HEK293 (cell line): ENCODE data around the gene TMEM215.

ENCODE experiments used
- CTCF ChIA-PET: fragments of 350-600 bp; formaldehyde crosslinking; extraction: SDS; loops from one replicate; lab custom pipeline; 2021; ENCODE audit warnings: antibody characterized with exemption; lab: Yijun Ruan, JAX
- POLR2A ChIA-PET: fragments of 300-600 bp; formaldehyde crosslinking; extraction: SDS; loops from one replicate; lab custom pipeline; 2020; ENCODE audit warnings: antibody characterized with exemption, inconsistent platforms; lab: Yijun Ruan, JAX
- H3K27ac ChIP-seq: fragments of 200-500 bp; sonication (Bioruptor generic); 2 replicates; pipeline ENCODE4 v1.5.1; 2014; ENCODE audit warnings: low read depth, low read length, control low read depth, inconsistent platforms; ENCODE audit errors: extremely low read depth
- H3K36me3 ChIP-seq, 2 experiments: fragments of 200-500 bp in 1 of 2; sonication (Bioruptor generic) in 1 of 2; 1 replicate in 1 of 2; 2 replicates in 1 of 2; pipeline ENCODE4 v1.5.1; 2014 to 2017; ENCODE audit warnings: inconsistent platforms in 2 of 2, low read length in 2 of 2; ENCODE audit not compliant: control insufficient read depth in 2 of 2, insufficient read depth in 1 of 2
- H3K4me1 ChIP-seq: fragments of 200-500 bp; sonication (Bioruptor generic); 2 replicates; pipeline ENCODE4 v1.5.1; 2014; ENCODE audit warnings: mild to moderate bottlenecking, low read length, inconsistent platforms; ENCODE audit not compliant: control insufficient read depth, insufficient read depth
- H3K4me3 ChIP-seq: 2 replicates; pipeline ENCODE4 v1.5.1; 2011; ENCODE audit warnings: low read depth, mild to moderate bottlenecking, control low read depth, low read length, moderate library complexity
- H3K9me3 ChIP-seq: fragments of 200-500 bp; sonication (Bioruptor generic); 2 replicates; pipeline ENCODE4 v1.5.1; 2014; ENCODE audit warnings: low read depth, low read length, inconsistent platforms; ENCODE audit not compliant: control insufficient read depth, insufficient read depth
- GLI4 ChIP-seq: fragments of 450-650 bp; formaldehyde crosslinking; IDR thresholded peaks from 2 replicates; pipeline ENCODE4 v1.5.1; 2016; ENCODE audit warnings: missing biosample characterization, missing genetic modification characterization
- KLF9 ChIP-seq: fragments of 450-650 bp; formaldehyde crosslinking; IDR thresholded peaks from 2 replicates; pipeline ENCODE4 v1.5.1; 2016; ENCODE audit warnings: missing biosample characterization, missing genetic modification characterization, low read depth
- PBX3 ChIP-seq: sonication (generic); formaldehyde crosslinking; IDR thresholded peaks from 2 replicates; pipeline ENCODE4 v1.8.1; 2022; ENCODE audit warnings: mild to moderate bottlenecking, moderate library complexity, missing genetic modification reagents
- PRDM1 ChIP-seq: fragments of 450-650 bp; formaldehyde crosslinking; IDR thresholded peaks from 2 replicates; pipeline ENCODE4; 2016; ENCODE audit warnings: missing biosample characterization, missing genetic modification characterization
- SCRT2 ChIP-seq: fragments of 450-650 bp; formaldehyde crosslinking; IDR thresholded peaks from 2 replicates; pipeline ENCODE4 v1.5.1; 2016; ENCODE audit warnings: missing biosample characterization, missing genetic modification characterization
- YY1 ChIP-seq: fragments of 450-650 bp; formaldehyde crosslinking; IDR thresholded peaks from 2 replicates; pipeline ENCODE4 v1.5.1; 2018; ENCODE audit warnings: missing biosample characterization, missing genetic modification characterization
- ZBTB21 ChIP-seq: fragments of 450-650 bp; formaldehyde crosslinking; IDR thresholded peaks from 2 replicates; pipeline ENCODE4 v1.5.1; 2017; ENCODE audit warnings: missing biosample characterization, missing genetic modification characterization
- ZFHX2 ChIP-seq: fragments of 450-650 bp; formaldehyde crosslinking; conservative IDR thresholded peaks from 2 replicates; pipeline ENCODE4 v1.5.1; 2016; ENCODE audit warnings: missing biosample characterization, missing genetic modification characterization
- ZIC2 ChIP-seq: fragments of 450-650 bp; formaldehyde crosslinking; IDR thresholded peaks from 2 replicates; pipeline ENCODE4 v1.5.1; 2016; ENCODE audit warnings: missing biosample characterization, missing genetic modification characterization
- ZNF133 ChIP-seq: fragments of 450-650 bp; formaldehyde crosslinking; IDR thresholded peaks from 2 replicates; pipeline ENCODE4 v1.5.1; 2016; ENCODE audit warnings: missing biosample characterization, missing genetic modification characterization
- ZNF155 ChIP-seq: fragments of 450-650 bp; formaldehyde crosslinking; IDR thresholded peaks from 2 replicates; pipeline ENCODE4 v1.5.1; 2016; ENCODE audit warnings: missing biosample characterization, missing genetic modification characterization
- ZNF302 ChIP-seq: fragments of 450-650 bp; formaldehyde crosslinking; IDR thresholded peaks from 2 replicates; pipeline ENCODE4 v1.5.1; 2016; ENCODE audit warnings: missing biosample characterization, missing genetic modification characterization, low read depth
- ZNF350 ChIP-seq: fragments of 450-650 bp; formaldehyde crosslinking; IDR thresholded peaks from 2 replicates; pipeline ENCODE4 v1.5.0; 2017; ENCODE audit warnings: missing biosample characterization, mild to moderate bottlenecking, missing genetic modification characterization
- ZNF488 ChIP-seq: fragments of 450-650 bp; formaldehyde crosslinking; IDR thresholded peaks from 2 replicates; pipeline ENCODE4 v1.5.1; 2016; ENCODE audit warnings: missing biosample characterization, missing genetic modification characterization
- ZNF529 ChIP-seq: fragments of 450-650 bp; formaldehyde crosslinking; IDR thresholded peaks from 2 replicates; pipeline ENCODE4 v1.5.1; 2017; ENCODE audit warnings: missing genetic modification characterization, missing biosample characterization; ENCODE audit not compliant: insufficient replicate concordance
- ZNF555 ChIP-seq: fragments of 450-650 bp; formaldehyde crosslinking; conservative IDR thresholded peaks from 2 replicates; pipeline ENCODE4 v1.5.1; 2017; ENCODE audit warnings: missing biosample characterization, mild to moderate bottlenecking, missing genetic modification characterization, inconsistent platforms
- ZNF677 ChIP-seq: fragments of 450-650 bp; IDR thresholded peaks from 2 replicates; pipeline ENCODE4 v1.5.0; 2018; ENCODE audit warnings: missing biosample characterization, mild to moderate bottlenecking, missing genetic modification characterization, moderate library complexity
- ZNF791 ChIP-seq: fragments of 450-650 bp; formaldehyde crosslinking; IDR thresholded peaks from 2 replicates; pipeline ENCODE4 v1.5.1; 2016; ENCODE audit warnings: missing biosample characterization, missing genetic modification characterization
- ZSCAN16 ChIP-seq: fragments of 450-650 bp; formaldehyde crosslinking; IDR thresholded peaks from 2 replicates; pipeline ENCODE4 v1.5.1; 2016; ENCODE audit warnings: missing biosample characterization, missing genetic modification characterization

TMEM215 gene

GRCh38 chr9:32764139-32764538, 19.2 kb upstream of the TMEM215 start:
- Histone ChIP-seq H3K4me1 (no peaks in the 10 kb centered on the region), H3K4me3 (no peak overlapping the region), H3K9me3 (no peaks in the 10 kb centered on the region), H3K36me3 (no peaks in the 10 kb centered on the region), H3K27ac (no peak overlapping the region)
- TF ChIP-seq ZNF555 (tag by site-specific recombination): no peak
- 0 out of 2 replicates have a peak, but pooled peaks have one; percentile 15 for TF ChIP-seq PRDM1
- no peak for TF ChIP-seq ZSCAN16
- ChIA-PET CTCF (interaction anchor here (1.2 kb wide), 1 partner anchor 184 kb away, joined by 3 read pairs; no protein-coding TSS in a partner anchor), POLR2A (no interaction called here)

DNA sequence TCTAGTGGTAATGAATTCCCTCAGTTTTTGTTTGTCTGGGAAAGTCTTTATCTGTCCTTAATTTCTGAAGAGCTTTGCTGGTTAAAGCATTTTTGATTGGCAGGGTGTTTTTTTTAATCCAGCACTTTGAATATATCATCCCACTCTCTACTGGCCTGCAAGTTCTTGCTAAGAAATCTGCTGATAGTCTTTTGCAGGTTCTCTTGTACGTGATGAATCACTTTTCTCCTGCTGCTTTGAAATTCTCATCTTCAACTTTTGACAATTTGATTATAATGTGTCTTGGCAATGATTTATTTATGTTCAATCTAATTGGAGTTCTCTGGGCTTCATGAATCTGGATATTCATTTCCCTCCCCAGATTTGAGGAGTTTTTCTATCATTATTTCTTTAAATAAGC, 8.1 kb upstream of the TMEM215 start:
- Histone ChIP-seq H3K9me3 (no peaks in the 10 kb centered on the region), H3K27ac (no peak overlapping the region), H3K4me3 (no peak overlapping the region), H3K4me1 (no peaks in the 10 kb centered on the region), H3K36me3 (no peaks in the 10 kb centered on the region)
- CTCF ChIA-PET: interaction anchor here (0.6 to 0.8 kb wide), 3 partner anchors 73 to 269 kb away, joined by 3 read pairs; no protein-coding TSS in a partner anchor
- TF ChIP-seq ZNF155 (no peak), ZIC2 (tag by site-specific recombination) (no peak), ZNF529 (tag by site-specific recombination) (no peak), ZNF791 (tag by site-specific recombination) (peak; percentile 90), ZNF488 (tag by site-specific recombination) (no peak), ZNF133 (tag by site-specific recombination) (no peak), ZBTB21 (tag by site-specific recombination) (no peak)
- POLR2A ChIA-PET: no interaction called here

DNA sequence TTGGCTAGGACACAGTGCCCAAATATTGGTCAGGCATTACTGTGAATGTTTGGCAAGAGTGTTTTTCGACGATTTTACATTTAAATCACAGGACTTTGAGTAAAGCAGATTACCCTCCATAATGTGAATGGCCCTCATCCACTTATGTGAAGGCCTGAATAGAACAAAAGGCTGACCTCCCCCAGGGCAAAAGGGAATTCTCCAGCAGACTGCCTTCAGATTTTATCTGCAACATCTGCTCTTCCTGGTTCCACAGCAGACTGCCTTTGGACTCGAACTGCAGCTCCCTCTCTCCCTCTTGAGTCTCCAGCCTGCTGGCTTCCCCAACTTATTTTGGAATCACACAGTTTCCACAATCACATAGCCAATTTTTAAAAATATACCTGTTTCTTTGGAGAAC, 7.1 kb upstream of the TMEM215 start:
- ChIA-PET POLR2A (no interaction called here), CTCF (no interaction called here)
- Histone ChIP-seq H3K4me1 (no peaks in the 10 kb centered on the region), H3K4me3 (no peak overlapping the region), H3K36me3 (no peaks in the 10 kb centered on the region), H3K27ac (no peak overlapping the region), H3K9me3 (no peaks in the 10 kb centered on the region)
- TF ChIP-seq ZNF488 (tag by site-specific recombination): no peak
- no peak for TF ChIP-seq ZNF677
- no peak for TF ChIP-seq PBX3 (CRISPR knock-in tag)
- TF ChIP-seq ZNF350 (tag by site-specific recombination): no peak
- TF ChIP-seq KLF9 (tag by site-specific recombination): no peak
- no peak for TF ChIP-seq SCRT2 (tag by site-specific recombination)
- no peak for TF ChIP-seq YY1 (tag by site-specific recombination)
- TF ChIP-seq ZNF133 (tag by site-specific recombination): no peak
- TF ChIP-seq ZNF302 (tag by site-specific recombination): no peak
- no peak for TF ChIP-seq ZFHX2 (tag by site-specific recombination)
- TF ChIP-seq GLI4 (tag by site-specific recombination): no peak
